BE2C (cell line): Measurements from ENCODE around the gene HES1.
A peak's percentile ranks its signal among the peaks of the same experiment; 100 is the strongest.

Source experiments
- DNase-seq: peaks from one replicate; pipeline ENCODE4 v3.0.0-alpha.2; 2020
- H3K27me3 ChIP-seq: fragments of 250-450 bp; sonication (Bioruptor Pico); 2 replicates; pipeline ENCODE4 v1.5.1; 2020; ENCODE audit warnings: mild to moderate bottlenecking
- H3K36me3 ChIP-seq: fragments of 250-450 bp; sonication (Bioruptor Pico); 2 replicates; pipeline ENCODE4 v1.5.1; 2020; ENCODE audit warnings: mild to moderate bottlenecking
- H3K4me1 ChIP-seq: fragments of 250-450 bp; sonication (Bioruptor Pico); 2 replicates; pipeline ENCODE4 v1.5.1; 2020
- H3K4me3 ChIP-seq: 2 replicates; pipeline ENCODE4 v1.5.1; 2011; ENCODE audit warnings: low read depth, low read length
- H3K9me3 ChIP-seq: fragments of 250-450 bp; sonication (Bioruptor Pico); 2 replicates; pipeline ENCODE4 v1.5.1; 2020
- CTCF ChIP-seq: IDR thresholded peaks from 2 replicates; pipeline ENCODE4 v1.5.1; 2012; ENCODE audit warnings: mild to moderate bottlenecking, low read depth, low read length

HES1 gene

GRCh38 chr3:194141415-194142155 lies 5.6 kb downstream of the HES1 start:
- peaks cover 16% of the 10 kb centered on the region for H3K4me1 ChIP-seq
- peak; percentile 94 for DNase-seq
- H3K27me3 ChIP-seq, result no peaks in the 10 kb centered on the region
- H3K36me3 ChIP-seq, result no peaks in the 10 kb centered on the region
- TF ChIP-seq CTCF, result no peak; the same call in none of the 2 replicates
- H3K4me3 ChIP-seq, result peak overlapping the region; percentile 33
- no peaks in the 10 kb centered on the region for H3K9me3 ChIP-seq

- TF ChIP-seq CTCF, result 0 out of 2 replicates have a peak, but pooled peaks have one; percentile 2
- no peaks in the 10 kb centered on the region for H3K27me3 ChIP-seq
- H3K4me1 ChIP-seq, result peaks cover 16% of the 10 kb centered on the region
- H3K36me3 ChIP-seq, result no peaks in the 10 kb centered on the region
- peak; percentile 44 for DNase-seq
- H3K9me3 ChIP-seq, result no peaks in the 10 kb centered on the region
- peak overlapping the region; percentile 33 for H3K4me3 ChIP-seq
Measured at GRCh38 chr3:194142156-194142910, 6.4 kb downstream of the HES1 start.

GRCh38 chr3:194145702-194146101 lies 9.8 kb downstream of the HES1 start:
- H3K27me3 ChIP-seq, result no peaks in the 10 kb centered on the region
- H3K9me3 ChIP-seq, result no peaks in the 10 kb centered on the region
- H3K4me1 ChIP-seq, result peaks cover 15% of the 10 kb centered on the region
- H3K4me3 ChIP-seq, result no peak overlapping the region
- DNase-seq, result no peak
- H3K36me3 ChIP-seq, result no peaks in the 10 kb centered on the region
- no peak for TF ChIP-seq CTCF

GRCh38 chr3:194147679-194148078 lies 11.7 kb downstream of the HES1 start:
- Histone ChIP-seq H3K27me3 (no peaks in the 10 kb centered on the region), H3K9me3 (no peaks in the 10 kb centered on the region), H3K36me3 (no peaks in the 10 kb centered on the region), H3K4me3 (no peak overlapping the region), H3K4me1 (peaks cover 4% of the 10 kb centered on the region)
- no peak for DNase-seq
- no peak for TF ChIP-seq CTCF

GRCh38 chr3:194148383-194148782 lies 12.4 kb downstream of the HES1 start:
- H3K36me3 ChIP-seq, result no peaks in the 10 kb centered on the region
- no peaks in the 10 kb centered on the region for H3K27me3 ChIP-seq
- H3K4me1 ChIP-seq, result peaks cover 3% of the 10 kb centered on the region; the same call in 1 of the 2 replicates
- DNase-seq, result no peak
- H3K9me3 ChIP-seq, result no peaks in the 10 kb centered on the region
- no peak for TF ChIP-seq CTCF
- H3K4me3 ChIP-seq, result no peak overlapping the region
